NCI-H1105 (cell line): Measurements from ENCODE around the gene MAD1L1.
"Not testable (repeated sequence)": the region's sequence is repeated elsewhere in the genome, so short reads cannot be mapped to it uniquely, and the experiment has no call there.

ENCODE experiments used
- DNase-seq: peaks from one replicate; lab custom pipeline; 2025; lab: John Stamatoyannopoulos, UW

MAD1L1 gene

GRCh38 chr7:2044883-2045471 is 187.8 kb downstream of the MAD1L1 start:
- DNase-seq, result no peak

DNA sequence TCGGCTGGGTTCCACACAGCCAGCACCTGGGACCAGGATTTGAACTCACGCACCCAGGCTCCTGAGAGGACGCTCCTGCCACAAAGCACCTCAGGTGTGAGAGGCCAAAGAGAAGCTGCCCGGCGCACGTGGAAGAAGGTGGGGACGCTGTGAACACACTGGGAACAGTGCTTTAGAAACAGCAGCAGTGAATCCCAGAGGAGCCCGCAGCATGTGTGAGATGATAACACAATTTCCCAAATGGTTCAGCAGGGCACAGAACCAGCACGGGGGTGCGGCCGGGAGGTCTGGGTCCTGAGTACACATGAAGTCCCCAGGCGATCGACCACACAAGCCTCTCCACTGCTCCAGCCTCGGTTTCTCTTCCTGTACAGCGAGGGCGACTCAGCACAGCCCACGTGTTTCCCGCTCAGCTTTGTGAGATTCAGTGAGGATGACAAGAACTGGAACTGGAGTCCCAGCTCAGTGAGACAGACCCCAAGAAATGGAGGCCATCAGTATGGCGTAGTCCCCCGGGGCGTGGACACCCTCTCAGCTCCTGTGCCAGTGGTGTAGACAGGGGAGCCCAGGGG is 188.3 kb downstream of the MAD1L1 start:
- DNase-seq, result no peak

DNA sequence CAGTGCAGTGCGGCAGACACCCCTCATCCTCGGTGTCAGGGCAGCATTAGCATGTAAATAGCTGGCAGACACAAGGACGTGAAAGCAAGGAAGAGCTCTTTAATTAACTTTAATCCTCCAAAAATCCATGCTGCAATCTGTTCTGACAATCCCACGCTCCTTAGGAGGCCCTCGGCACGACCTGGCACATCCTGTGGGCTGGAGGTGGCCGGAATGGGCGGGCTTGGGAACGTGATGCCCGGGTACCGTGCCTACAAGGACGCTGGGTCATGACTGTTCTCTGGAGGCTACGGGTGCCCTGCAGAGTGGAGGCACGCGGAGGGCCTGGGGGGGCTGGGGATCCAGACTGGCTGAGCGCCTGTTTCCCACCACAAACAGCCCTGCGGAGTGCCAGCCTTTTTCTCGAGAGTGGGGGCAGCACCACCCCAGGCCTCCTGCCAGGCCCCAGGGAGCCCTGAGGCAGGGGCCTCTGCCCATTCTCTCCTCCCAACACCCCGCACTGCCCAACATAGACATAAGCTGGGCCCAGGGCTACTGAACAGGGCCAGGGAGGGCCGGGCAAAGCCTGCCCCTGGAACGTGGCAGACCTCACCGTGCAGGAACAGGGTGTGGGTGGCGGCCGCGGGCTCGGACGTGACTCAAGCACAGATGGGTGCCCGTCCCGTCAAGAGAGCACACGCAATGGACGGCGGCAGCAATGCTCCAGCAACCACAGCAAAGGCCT is 189.3 kb downstream of the MAD1L1 start:
- no peak for DNase-seq

- no peak for DNase-seq
Measured at GRCh38 chr7:2042650-2043049, 190.1 kb downstream of the MAD1L1 start.

GRCh38 chr7:2041496-2042367 is 191.0 kb downstream of the MAD1L1 start:
- no peak for DNase-seq

DNA sequence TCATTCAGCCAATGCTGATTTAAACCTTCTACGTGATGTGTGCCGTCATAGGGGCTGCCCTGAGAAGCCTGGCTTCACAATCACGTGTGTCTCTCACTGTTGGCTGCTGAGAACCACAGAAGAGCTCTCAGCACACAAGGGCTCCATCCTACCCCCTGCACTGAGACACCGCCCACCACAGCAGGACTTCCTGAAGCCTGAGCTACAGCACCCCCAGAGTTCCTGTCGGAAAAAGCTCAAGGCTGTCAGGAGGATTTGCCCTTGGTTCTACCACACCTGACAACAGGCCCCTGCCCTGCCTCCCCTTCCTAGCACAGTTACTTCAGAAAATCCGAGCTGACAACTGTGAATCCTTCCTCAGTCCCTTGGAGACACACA is 191.9 kb downstream of the MAD1L1 start:
- no peak for DNase-seq

DNA sequence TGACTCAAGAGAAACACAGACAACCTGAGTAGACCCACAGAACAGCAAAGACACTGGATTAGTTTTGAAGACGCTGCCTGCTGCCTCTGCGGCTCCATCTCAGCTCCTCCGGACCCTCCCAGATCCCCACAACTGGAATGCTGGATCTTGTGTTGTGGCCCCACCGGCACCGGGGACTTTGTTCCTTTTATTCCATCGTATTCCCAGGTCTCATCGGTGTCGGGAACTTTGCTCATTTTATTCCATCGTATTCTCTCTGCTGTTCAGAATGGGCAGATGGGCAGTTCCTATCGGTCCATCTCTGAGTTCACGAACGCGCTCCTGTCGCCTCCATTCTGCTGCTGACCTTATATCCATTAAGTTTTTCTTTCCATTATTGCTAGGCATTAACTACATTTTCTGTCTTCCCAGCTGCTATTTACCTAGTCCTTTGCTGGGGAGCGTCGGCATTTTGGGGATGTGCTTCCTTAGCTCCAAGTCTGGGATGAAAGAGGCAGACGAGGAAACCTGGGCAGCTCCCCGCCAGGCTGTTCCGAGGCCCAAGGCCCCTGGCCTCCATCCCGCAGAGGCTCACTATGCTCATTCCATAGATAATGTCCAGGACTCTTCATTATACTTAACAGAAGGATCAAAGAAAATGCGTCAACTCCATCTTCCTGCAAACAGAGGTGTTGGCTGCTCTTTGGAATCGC is 192.4 kb downstream of the MAD1L1 start:
- no peak for DNase-seq

DNA sequence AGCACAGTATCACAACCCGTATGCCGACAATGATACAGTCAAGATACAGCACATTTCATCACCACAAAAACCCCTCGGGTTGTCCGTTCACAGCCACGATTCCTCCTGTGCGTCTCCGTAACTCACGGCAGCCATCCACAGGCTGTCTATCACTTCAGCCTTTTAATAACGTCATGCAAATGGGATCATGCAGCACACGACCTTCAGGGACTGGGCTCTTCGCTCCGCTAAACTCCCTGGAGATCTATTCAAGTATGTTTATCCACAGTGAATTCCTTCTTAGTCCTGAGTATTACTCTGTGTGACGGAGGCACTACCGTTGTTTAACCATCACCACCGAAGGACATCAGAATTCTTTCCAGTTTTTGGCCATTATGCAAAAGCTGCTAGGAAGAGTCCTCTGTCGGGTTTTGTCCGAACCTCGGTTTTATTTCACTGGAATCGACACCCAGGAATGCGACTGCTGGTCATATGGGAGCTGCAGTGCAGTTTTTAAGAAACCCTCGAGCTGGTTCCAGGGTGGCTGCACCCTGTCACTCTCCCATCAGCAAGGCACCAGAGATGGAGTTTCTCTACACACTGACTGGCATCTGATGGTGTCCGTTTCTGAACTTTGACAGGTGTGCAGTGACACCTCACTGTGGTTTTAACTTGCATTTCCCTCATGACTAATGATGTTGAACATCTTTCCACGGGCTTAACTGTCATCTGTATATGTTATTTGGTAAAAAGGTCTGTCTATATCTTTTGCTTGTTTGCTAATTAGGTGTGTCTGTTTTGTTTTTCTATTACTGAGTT is 193.6 kb downstream of the MAD1L1 start:
- DNase-seq, result no peak

DNA sequence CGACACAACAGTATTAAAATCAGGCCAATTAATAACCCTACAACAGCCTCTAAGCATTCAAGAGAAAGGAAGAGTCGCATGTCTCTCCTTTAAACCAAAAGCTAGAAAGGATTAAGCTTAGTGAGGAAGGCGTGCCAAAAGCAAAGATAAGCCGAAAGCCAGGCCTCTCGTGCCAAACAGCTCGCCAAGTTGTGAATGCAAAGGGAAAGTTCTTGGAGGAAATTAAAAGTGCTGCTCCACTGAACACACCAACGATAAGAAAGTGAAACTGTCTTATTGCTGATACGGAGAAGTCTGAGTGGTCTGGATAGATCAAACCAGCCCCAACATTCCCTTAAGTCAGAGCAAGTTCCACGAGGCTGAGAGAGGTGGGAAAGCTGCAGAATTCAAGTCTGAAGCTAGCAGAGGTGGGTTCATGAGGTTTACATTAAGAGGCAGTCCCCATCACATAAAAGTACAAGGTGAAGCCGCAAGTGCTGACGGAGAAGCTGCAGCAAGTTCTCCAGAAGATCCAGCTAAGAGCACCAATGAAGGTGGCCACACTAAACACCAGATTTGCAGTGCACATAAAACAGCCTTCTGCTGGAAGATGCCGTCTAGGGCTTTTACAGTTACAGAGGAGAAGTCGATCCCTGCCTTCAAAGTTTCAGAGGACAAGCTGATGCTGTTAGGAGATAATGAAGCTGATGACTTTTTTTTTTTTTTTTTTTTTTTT is 194.8 kb downstream of the MAD1L1 start:
- DNase-seq, result no peak

- no peak for DNase-seq
Measured at GRCh38 chr7:2037301-2037807, 195.4 kb downstream of the MAD1L1 start.

- DNase-seq, result no peak
Measured at GRCh38 chr7:2036786-2037185, 196.0 kb downstream of the MAD1L1 start.

DNA sequence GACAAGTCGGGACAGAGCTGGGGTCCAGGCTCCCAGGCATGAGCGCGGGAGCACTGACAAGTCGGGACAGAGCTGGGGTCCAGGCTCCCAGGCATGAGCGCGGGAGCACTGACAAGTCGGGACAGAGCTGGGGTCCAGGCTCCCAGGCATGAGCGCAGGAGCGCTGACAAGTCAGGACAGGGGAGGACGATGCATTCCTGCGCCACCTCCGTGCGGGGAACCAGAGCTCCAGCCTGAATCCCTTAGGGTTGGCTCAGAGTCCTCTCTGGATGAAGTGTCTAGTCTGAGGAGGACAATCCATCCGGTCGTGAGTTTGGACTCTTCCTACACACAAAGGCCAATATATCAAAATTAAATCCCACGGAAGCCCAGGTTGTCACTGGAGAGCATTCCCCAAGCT is 196.5 kb downstream of the MAD1L1 start:
- DNase-seq, result not testable (repeated sequence)

DNA sequence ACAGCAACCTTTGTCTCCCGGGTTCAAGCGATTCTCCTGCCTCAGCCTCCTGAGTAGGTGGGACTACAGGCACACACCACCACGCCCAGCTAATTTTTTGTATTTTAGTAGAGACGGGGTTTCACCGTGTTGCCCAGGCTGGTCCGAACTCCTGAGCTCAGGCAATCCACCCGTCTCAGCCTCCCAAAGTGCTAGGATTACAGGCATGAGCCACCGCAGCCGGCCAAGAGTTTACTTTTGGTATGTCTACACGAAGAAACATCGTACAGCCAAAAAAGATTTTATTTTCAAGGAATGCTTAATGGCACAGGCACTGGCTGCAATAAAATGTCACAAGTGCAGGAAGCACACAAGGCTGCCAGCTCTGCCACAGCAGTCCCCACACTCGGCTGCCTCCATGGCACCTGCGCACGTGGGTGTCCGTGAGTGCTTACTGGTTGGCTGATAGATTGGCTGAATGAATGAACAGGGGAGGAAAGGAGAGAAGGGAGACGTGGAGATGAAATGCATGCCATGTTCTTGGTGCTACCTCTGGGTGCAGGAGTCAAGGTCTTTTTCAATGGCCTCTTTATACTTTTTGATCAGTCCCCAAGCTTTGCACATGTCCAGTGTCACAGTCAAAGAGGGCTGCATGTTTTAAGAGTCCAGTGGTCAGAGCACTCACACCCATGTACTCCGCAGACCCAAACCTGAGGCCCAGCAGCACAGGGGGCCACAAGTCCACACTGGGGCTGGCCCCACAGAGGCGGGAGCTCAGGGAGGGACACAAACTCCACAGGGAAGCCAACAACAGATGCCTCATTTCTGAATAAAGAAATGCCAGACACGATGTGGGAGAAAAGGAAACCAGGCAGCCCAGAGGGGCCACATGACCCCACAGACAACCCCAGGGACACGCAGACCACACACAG is 198.2 kb downstream of the MAD1L1 start:
- no peak for DNase-seq

- no peak for DNase-seq
Measured at GRCh38 chr7:2033586-2034135, 199.1 kb downstream of the MAD1L1 start.

DNA sequence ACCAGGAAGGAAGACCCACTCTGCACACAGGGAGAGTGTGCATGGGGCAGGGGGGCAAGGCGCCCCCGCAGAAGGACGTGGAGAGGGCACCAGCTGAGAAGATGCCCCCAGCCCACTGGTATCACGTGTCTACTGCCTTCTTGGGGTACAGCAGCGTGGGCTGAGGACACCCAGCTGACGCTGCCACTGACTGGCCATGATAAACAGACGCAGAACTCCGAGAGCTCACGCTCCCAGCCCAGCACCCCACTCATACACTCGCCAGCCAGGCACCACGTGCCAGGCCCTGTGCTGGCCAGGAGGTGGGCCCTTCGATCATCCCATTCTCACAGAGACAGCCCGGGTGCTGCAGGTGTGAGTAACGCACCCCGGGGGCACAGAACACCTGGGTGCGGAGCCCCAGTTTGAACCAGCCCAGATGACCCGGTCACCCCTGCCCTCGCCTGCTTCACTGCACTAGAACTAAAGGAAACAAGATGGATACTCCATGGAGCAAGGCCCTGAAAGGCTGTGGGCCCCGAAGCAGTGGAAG is 199.8 kb downstream of the MAD1L1 start:
- no peak for DNase-seq

GRCh38 chr7:2032030-2032875 is 200.5 kb downstream of the MAD1L1 start:
- DNase-seq, result no peak

GRCh38 chr7:2031451-2031845 is 201.3 kb downstream of the MAD1L1 start:
- no peak for DNase-seq
